OCI-LY3 (cell line): Measurements from ENCODE around the gene CDR2L.

Experiments used
- H2AFZ ChIP-seq: fragments of 200-600, 300-600 bp; shearing (Covaris generic); 2 replicates; pipeline ENCODE4 v1.6.0; 2014; ENCODE audit warnings: antibody characterized with exemption, low read depth, low read length
- H3K27ac ChIP-seq: fragments of 200-600, 300-600 bp; sonication (generic); 2 replicates; pipeline ENCODE4 v1.5.1; 2014; ENCODE audit warnings: mild to moderate bottlenecking, low read length, moderate library complexity, mixed read lengths
- H3K27me3 ChIP-seq: fragments of 200-600, 300-600 bp; sonication (generic); 2 replicates; pipeline ENCODE4 v1.6.1; 2014; ENCODE audit warnings: low read depth, low read length, mixed read lengths
- H3K36me3 ChIP-seq: fragments of 200-600, 300-600 bp; sonication (generic); replicated peaks from 2 replicates; pipeline ENCODE3; 2014; ENCODE audit warnings: low read depth, low read length, mixed read lengths
- H3K4me1 ChIP-seq: fragments of 300-600, 200-600 bp; sonication (generic); 2 replicates; pipeline ENCODE4 v1.6.1; 2014; ENCODE audit warnings: low read length, mixed read lengths
- H3K4me2 ChIP-seq: fragments of 200-600, 300-600 bp; sonication (generic); 2 replicates; pipeline ENCODE4 v1.6.1; 2014; ENCODE audit warnings: low read length, mixed read lengths
- H3K4me3 ChIP-seq: fragments of 300-600, 200-600 bp; sonication (generic); 2 replicates; pipeline ENCODE4 v1.5.1; 2014; ENCODE audit warnings: antibody characterized with exemption, mild to moderate bottlenecking, low read length, moderate library complexity
- H3K79me2 ChIP-seq: fragments of 300-600, 200-600 bp; shearing (Covaris generic); 2 replicates; pipeline ENCODE4 v1.6.1; 2014; ENCODE audit warnings: mild to moderate bottlenecking, low read length, mixed read lengths
- H3K9ac ChIP-seq: fragments of 300-600, 200-600 bp; shearing (Covaris generic); 2 replicates; pipeline ENCODE4 v1.6.0; 2014; ENCODE audit warnings: mild to moderate bottlenecking, low read length, moderate library complexity
- H3K9me3 ChIP-seq: fragments of 200-600, 300-600 bp; shearing (Covaris generic); 2 replicates; pipeline ENCODE4 v1.6.1; 2014; ENCODE audit warnings: low read length, mixed read lengths; ENCODE audit not compliant: insufficient read depth
- H4K20me1 ChIP-seq: fragments of 200-600, 300-600 bp; sonication (generic); 2 replicates; pipeline ENCODE4 v1.6.1; 2016; ENCODE audit warnings: low read length, mixed read lengths; ENCODE audit not compliant: insufficient read depth
- EZH2phosphoT487 ChIP-seq: fragments of 200-600 bp; shearing (Covaris generic); IDR thresholded peaks from 2 replicates; pipeline ENCODE4 v1.6.1; 2018; ENCODE audit warnings: antibody characterized with exemption, mixed run types, low read depth
- TF ChIP-seq, protein P1 (sequence below): fragments of 200-600, 300-600 bp; sonication (generic); IDR thresholded peaks from 2 replicates; pipeline ENCODE4 v1.5.1; 2014; ENCODE audit warnings: antibody characterized with exemption, low read length, low read depth

Gene CDR2L

DNA sequence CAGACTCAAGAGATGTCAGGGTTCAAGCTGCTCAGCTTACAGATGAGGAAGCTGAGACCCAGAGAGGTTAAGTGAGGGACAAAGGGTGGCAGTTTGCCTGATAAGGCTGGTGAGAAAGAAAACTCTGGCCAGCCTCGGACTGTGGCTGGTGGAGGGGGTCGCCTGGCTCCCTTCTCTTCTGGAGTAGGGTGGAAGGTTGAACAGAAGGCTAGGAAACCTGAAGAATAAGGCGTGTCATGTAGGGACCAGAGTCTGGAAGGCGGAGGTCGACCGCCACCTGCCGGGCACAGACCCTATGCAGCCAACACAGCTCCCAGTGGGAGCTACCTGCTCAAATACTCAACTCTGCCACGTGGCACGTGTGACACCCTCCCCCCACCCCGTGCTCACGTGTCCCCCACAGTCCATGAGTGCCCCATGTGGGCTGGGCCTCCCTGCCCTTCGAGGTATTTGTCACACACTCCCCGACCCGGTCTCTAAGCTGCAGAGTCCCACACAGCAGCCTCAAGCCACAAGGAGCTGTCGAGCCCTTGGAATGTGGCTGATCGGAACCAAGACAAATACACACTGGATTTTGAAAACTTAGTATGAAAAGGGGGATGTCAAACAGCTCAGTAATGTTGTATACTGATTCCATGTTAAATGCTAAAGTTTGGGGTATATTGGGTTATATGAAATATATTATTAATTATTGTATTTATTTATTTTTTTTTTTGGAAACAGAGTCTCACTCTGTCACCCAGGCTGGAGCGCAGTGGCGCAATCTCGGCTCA, 26.7 kb upstream of the CDR2L start:
- H2AFZ ChIP-seq = peak overlapping the region; percentile 51; the same call in 1 of the 2 replicates
- H3K4me2 ChIP-seq = peak overlapping the region; percentile 64
- H3K27me3 ChIP-seq = no peaks in the 10 kb centered on the region

DNA sequence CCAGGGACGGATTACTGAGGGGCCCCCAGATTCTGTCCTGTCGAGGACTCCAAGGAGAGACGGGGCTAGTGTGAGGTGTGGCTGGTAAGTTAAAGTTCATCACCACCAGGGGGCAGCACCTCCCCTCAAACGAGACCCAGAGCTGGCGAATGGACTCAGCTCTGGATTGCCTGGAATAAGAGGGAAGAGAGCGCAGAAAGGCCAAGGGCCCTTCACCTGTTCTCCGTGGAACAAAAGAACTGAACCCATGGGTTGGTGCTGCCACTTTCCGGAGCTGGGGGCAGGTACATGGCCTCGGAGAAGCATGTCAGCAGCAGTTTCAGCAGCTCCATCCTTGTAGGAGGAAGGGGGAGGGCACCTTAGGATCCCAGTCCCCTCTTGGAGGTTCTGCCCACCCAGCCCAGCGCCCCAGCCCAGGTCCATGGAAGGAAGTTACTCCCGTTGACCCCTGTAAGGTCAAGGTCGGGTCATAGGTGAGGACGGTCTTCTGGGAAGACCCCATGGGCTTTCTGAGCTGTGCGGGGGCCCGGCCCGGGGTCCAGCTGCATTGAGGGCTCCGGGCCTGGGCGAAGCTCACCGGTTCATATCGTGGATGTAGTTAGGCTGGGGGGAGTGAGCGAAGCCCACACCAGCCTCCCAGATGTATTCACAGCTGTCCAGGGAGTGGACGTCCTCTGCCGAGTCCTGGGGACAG, 25.6 kb upstream of the CDR2L start:
- H3K27ac ChIP-seq = no peak overlapping the region
- peak overlapping the region; percentile 40; the same call in 1 of the 2 replicates for H3K4me3 ChIP-seq
- H3K36me3 ChIP-seq = no peaks in the 10 kb centered on the region
- no peaks in the 10 kb centered on the region for H3K9me3 ChIP-seq
- peak overlapping the region; percentile 51; the same call in 1 of the 2 replicates for H2AFZ ChIP-seq
- no peak for TF ChIP-seq EZH2phosphoT487
- TF ChIP-seq, protein P1, sequence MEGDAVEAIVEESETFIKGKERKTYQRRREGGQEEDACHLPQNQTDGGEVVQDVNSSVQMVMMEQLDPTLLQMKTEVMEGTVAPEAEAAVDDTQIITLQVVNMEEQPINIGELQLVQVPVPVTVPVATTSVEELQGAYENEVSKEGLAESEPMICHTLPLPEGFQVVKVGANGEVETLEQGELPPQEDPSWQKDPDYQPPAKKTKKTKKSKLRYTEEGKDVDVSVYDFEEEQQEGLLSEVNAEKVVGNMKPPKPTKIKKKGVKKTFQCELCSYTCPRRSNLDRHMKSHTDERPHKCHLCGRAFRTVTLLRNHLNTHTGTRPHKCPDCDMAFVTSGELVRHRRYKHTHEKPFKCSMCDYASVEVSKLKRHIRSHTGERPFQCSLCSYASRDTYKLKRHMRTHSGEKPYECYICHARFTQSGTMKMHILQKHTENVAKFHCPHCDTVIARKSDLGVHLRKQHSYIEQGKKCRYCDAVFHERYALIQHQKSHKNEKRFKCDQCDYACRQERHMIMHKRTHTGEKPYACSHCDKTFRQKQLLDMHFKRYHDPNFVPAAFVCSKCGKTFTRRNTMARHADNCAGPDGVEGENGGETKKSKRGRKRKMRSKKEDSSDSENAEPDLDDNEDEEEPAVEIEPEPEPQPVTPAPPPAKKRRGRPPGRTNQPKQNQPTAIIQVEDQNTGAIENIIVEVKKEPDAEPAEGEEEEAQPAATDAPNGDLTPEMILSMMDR = peak; percentile 78
- no peak overlapping the region for H3K9ac ChIP-seq
- no peaks in the 10 kb centered on the region for H4K20me1 ChIP-seq
- no peaks in the 10 kb centered on the region for H3K79me2 ChIP-seq
- H3K27me3 ChIP-seq = no peaks in the 10 kb centered on the region
- H3K4me1 ChIP-seq = peaks cover 10% of the 10 kb centered on the region
- H3K4me2 ChIP-seq = peak overlapping the region; percentile 66

More for the DNA sequence above, 26.7 kb upstream of the CDR2L start:
- H3K9me3 ChIP-seq = no peaks in the 10 kb centered on the region
- no peaks in the 10 kb centered on the region for H3K36me3 ChIP-seq
- TF ChIP-seq EZH2phosphoT487 = no peak
- TF ChIP-seq, protein P1 = peak; percentile 79
- H4K20me1 ChIP-seq = no peaks in the 10 kb centered on the region
- H3K27ac ChIP-seq = no peak overlapping the region
- no peak overlapping the region; the same call in 1 of the 2 replicates for H3K9ac ChIP-seq
- no peaks in the 10 kb centered on the region for H3K79me2 ChIP-seq
- H3K4me1 ChIP-seq = peaks cover 10% of the 10 kb centered on the region
- peak overlapping the region; percentile 35; the same call in 1 of the 2 replicates for H3K4me3 ChIP-seq

DNA sequence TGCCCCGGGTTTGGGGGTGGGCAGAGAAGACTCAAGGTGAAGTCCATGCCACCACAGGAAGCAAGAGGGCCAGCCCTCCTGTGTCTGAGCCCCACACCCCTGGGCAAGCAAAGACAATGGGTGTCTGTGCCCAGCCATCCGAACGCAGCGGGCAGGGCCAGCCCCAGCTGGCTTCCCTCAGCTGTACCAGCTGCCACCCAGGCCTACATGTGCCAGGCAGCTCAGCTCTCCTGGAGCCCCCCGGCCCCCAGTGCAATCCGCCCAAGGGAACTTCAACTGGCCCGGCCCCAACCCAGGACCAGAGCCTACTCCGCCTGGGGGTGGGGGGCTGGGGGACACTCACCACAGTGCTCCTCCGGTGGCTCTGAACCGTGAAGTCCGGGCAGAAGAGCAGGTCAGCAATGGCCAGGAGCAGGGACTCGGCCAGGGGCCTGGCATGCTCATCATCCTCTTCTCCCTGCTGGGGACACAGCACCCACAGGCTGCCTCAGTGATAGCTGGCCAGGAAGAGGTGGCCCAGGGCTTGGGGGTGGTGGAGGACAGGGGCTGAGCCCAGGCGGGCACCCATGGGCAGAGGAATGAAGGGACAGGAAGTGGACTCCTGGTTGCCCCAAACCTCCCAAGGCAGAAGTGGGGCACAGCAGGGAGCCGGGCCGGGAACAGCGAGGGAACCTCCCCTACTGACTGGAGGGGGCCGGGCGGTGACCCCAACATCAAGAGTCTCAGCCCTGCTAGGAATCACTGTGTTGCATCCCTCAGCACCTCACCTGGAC, 24.6 kb upstream of the CDR2L start:
- H3K4me1 ChIP-seq = peaks cover 10% of the 10 kb centered on the region
- no peak overlapping the region for H3K9ac ChIP-seq
- H3K27ac ChIP-seq = no peak overlapping the region

More for the DNA sequence above, 24.6 kb upstream of the CDR2L start:
- no peak overlapping the region for H2AFZ ChIP-seq
- H3K36me3 ChIP-seq = no peaks in the 10 kb centered on the region
- no peaks in the 10 kb centered on the region for H3K27me3 ChIP-seq
- no peaks in the 10 kb centered on the region for H3K79me2 ChIP-seq
- H3K4me3 ChIP-seq = no peak overlapping the region
- no peak overlapping the region for H3K4me2 ChIP-seq
- TF ChIP-seq EZH2phosphoT487 = no peak
- TF ChIP-seq, protein P1 = no peak
- no peaks in the 10 kb centered on the region for H3K9me3 ChIP-seq
- H4K20me1 ChIP-seq = no peaks in the 10 kb centered on the region
